ENCODE results near the gene SIAH2.

Gene SIAH2

DNA sequence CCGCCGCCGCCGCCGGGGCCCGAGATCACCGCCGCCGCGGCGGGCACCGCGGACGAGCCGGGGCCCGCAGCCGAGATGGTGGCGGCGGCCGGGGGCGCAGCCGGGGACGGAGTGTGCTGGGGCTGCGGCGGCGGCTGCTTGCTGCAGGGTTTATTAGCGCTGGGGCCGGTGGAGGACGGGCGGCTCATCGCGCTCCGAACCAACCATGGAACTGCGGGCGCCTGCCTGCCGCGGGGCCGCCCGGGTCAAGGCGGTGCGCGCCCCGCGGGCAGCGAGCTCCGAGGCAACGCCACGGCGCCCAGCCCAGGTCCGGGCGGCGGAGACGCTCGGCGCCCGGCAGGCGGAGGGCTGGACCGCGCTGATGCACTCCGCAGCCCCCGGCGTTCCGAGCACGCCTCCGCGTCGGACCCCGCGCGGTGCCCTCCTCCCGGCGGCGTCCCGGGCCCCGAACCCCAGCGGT is 277 bp downstream of the SIAH2 start:
- Histone ChIP-seq H2AFZ (ENCODE audit: low read length) (no peak overlapping the region), H3K27me3 (ENCODE audit: insufficient read depth, low read length) (no peaks in the 10 kb centered on the region), H3K9me2 (ENCODE audit: low read depth, low read length) (no peaks in the 10 kb centered on the region), H3K36me3 (ENCODE audit: insufficient read depth, low read length) (peaks cover 36% of the 10 kb centered on the region), H3K9me3 (ENCODE audit: low read length) (no peaks in the 10 kb centered on the region), H3F3A (ENCODE audit: insufficient read depth, low read length) (no peaks in the 10 kb centered on the region; the same call in 1 of the 2 replicates), H3K27ac (ENCODE audit: low read depth, low read length, poor library complexity, severe bottlenecking) (peak overlapping the region; percentile 94), H3K4me3 (ENCODE audit: low read depth, low read length, poor library complexity, severe bottlenecking) (peak overlapping the region; percentile 86), H3K4me1 (ENCODE audit: insufficient read depth, low read length, severe bottlenecking) (peaks cover 71% of the 10 kb centered on the region), H3K79me2 (ENCODE audit: insufficient read depth, low read length) (peaks cover 44% of the 10 kb centered on the region), H4K20me1 (ENCODE audit: insufficient read depth, low read length) (no peaks in the 10 kb centered on the region), H3K4me2 (ENCODE audit: low read length) (peak overlapping the region; percentile 83), H3K9ac (ENCODE audit: low read length) (peak overlapping the region; percentile 89)
- TF ChIP-seq EZH2 (IDR thresholded peaks at IDR 0.05; ENCODE audit: borderline replicate concordance, low read length) = no peak
- TF ChIP-seq, protein P1, sequence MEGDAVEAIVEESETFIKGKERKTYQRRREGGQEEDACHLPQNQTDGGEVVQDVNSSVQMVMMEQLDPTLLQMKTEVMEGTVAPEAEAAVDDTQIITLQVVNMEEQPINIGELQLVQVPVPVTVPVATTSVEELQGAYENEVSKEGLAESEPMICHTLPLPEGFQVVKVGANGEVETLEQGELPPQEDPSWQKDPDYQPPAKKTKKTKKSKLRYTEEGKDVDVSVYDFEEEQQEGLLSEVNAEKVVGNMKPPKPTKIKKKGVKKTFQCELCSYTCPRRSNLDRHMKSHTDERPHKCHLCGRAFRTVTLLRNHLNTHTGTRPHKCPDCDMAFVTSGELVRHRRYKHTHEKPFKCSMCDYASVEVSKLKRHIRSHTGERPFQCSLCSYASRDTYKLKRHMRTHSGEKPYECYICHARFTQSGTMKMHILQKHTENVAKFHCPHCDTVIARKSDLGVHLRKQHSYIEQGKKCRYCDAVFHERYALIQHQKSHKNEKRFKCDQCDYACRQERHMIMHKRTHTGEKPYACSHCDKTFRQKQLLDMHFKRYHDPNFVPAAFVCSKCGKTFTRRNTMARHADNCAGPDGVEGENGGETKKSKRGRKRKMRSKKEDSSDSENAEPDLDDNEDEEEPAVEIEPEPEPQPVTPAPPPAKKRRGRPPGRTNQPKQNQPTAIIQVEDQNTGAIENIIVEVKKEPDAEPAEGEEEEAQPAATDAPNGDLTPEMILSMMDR (IDR thresholded peaks at IDR 0.05; ENCODE audit: low read length) = no peak

DNA sequence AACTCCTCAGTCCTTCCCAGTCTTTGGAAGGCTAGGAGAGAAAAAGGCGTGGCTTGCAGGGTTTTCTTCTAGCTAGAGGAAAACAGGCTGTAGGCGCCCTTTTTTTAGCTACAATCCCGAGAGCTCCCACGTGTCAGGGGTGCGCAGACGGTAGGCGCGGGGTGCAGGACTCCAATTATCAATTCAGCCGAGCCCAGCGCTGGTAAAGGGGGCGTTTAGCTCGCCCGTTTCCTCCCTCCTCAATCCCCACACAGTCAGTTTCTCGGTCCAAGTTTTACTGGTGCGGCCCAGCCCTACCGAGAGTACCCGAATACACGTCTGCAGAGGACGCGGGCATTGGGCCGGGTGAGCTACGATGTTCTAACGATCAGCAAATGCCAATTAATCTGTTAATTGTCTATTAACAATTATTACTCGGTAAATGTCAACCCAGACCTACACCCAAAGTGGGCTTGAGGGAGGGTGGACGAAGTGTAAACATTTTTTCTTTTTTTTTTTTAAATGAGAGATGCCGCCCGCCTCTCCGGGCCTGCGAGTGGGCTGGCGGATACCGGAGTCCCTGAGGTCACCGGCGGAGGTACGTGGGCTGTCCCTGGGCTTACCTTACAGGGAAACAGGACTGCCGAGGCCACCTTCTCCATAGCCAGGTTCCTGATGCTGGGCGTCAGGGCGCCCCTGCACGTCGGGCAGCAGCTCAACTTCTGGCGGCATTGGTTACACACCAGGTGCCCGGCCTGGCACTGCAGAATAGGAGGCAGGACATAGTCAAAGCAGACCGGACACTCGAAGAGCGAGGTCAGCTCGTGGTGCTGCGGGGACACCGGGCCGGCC is 923 bp downstream of the SIAH2 start:
- Histone ChIP-seq H3F3A (ENCODE audit: insufficient read depth, low read length) (no peaks in the 10 kb centered on the region; the same call in 1 of the 2 replicates), H3K4me1 (ENCODE audit: insufficient read depth, low read length, severe bottlenecking) (peaks cover 65% of the 10 kb centered on the region), H3K79me2 (ENCODE audit: insufficient read depth, low read length) (peaks cover 50% of the 10 kb centered on the region), H3K9me2 (ENCODE audit: low read depth, low read length) (no peaks in the 10 kb centered on the region), H2AFZ (ENCODE audit: low read length) (no peak overlapping the region), H3K9me3 (ENCODE audit: low read length) (no peaks in the 10 kb centered on the region), H3K27ac (ENCODE audit: low read depth, low read length, poor library complexity, severe bottlenecking) (peak overlapping the region; percentile 94), H3K27me3 (ENCODE audit: insufficient read depth, low read length) (no peaks in the 10 kb centered on the region), H3K36me3 (ENCODE audit: insufficient read depth, low read length) (peaks cover 43% of the 10 kb centered on the region), H4K20me1 (ENCODE audit: insufficient read depth, low read length) (no peaks in the 10 kb centered on the region), H3K4me3 (ENCODE audit: low read depth, low read length, poor library complexity, severe bottlenecking) (peak overlapping the region; percentile 86), H3K9ac (ENCODE audit: low read length) (peak overlapping the region; percentile 89), H3K4me2 (ENCODE audit: low read length) (peak overlapping the region; percentile 83)
- TF ChIP-seq, protein P1 (IDR thresholded peaks at IDR 0.05; ENCODE audit: low read length) = no peak
- TF ChIP-seq EZH2 (IDR thresholded peaks at IDR 0.05; ENCODE audit: borderline replicate concordance, low read length) = no peak

DNA sequence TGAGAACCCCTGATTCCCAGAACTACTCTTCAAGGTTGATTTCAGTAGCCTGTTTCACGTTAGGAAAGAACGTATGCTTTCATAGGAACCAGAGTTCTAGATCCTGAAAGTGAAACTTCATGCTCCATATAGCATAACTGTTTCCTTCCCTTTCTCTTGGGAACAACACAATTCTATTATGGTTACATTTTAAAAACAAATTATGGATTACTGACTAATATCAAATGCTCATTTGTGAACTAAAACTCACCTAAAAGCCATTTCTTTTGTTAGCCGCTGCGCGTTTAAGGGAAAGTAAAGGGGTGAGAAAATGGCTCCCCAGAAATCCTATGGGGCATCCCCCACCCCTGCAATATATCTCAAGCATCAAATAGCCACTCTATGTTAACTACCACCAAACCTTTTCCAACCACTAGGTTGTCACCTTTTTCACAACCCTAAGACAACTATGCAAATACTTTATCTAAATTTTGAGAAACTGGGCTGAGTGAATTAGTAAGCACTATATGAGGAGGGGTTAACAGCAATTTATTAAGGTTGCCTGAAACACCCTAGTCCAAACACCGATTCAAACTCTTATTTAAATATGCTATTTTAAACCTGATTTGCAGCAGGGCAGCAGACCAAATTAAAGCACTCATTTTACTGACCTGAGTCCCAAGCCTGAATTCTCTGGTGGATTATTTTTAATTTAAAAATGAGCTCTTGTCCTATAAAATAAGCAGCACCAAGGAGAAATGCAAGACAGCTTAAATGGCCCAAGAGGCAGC is 2.4 kb downstream of the SIAH2 start:
- H2AFZ ChIP-seq (ENCODE audit: low read length) = no peak overlapping the region
- peak overlapping the region; percentile 89 for H3K9ac ChIP-seq (ENCODE audit: low read length)
- no peaks in the 10 kb centered on the region for H3K9me2 ChIP-seq (ENCODE audit: low read depth, low read length)
- H3F3A ChIP-seq (ENCODE audit: insufficient read depth, low read length) = no peaks in the 10 kb centered on the region; the same call in 1 of the 2 replicates
- H4K20me1 ChIP-seq (ENCODE audit: insufficient read depth, low read length) = no peaks in the 10 kb centered on the region
- peaks cover 64% of the 10 kb centered on the region for H3K79me2 ChIP-seq (ENCODE audit: insufficient read depth, low read length)
- no peak for TF ChIP-seq EZH2 (IDR thresholded peaks at IDR 0.05; ENCODE audit: borderline replicate concordance, low read length)
- TF ChIP-seq, protein P1 (IDR thresholded peaks at IDR 0.05; ENCODE audit: low read length) = peak; percentile 19; the same call in 1 of the 2 replicates
- peak overlapping the region; percentile 83 for H3K4me2 ChIP-seq (ENCODE audit: low read length)
- no peaks in the 10 kb centered on the region for H3K9me3 ChIP-seq (ENCODE audit: low read length)
- H3K27ac ChIP-seq (ENCODE audit: low read depth, low read length, poor library complexity, severe bottlenecking) = peak overlapping the region; percentile 94
- H3K27me3 ChIP-seq (ENCODE audit: insufficient read depth, low read length) = no peaks in the 10 kb centered on the region
- peaks cover 57% of the 10 kb centered on the region for H3K36me3 ChIP-seq (ENCODE audit: insufficient read depth, low read length)
- peaks cover 62% of the 10 kb centered on the region for H3K4me1 ChIP-seq (ENCODE audit: insufficient read depth, low read length, severe bottlenecking)
- peak overlapping the region; percentile 86 for H3K4me3 ChIP-seq (ENCODE audit: low read depth, low read length, poor library complexity, severe bottlenecking)
